Measurements from ENCODE around the gene CLTCL1.
"Not testable (repeated sequence)": the region's sequence is repeated elsewhere in the genome, so short reads cannot be mapped to it uniquely, and the experiment has no call there.

DNA sequence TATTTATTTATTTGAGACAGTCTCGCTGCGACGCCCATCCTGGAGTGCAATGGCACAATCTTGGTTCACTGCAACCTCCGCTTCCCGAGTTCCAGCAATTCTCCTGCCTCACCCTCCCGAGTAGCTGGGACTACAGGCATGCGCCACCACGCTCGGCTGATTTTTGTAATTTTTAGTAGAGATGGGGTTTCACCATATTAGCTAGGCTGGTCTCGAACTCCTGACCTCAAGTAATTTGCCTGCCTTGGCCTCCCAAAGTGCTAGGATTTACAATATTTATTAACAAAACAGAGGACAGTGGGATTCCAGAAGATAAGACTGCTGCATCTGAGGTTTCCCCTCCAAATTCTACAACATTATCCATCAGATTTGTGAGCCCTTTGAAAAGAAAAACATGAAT is 12.4 kb downstream of the CLTCL1 start:
- TF ChIP-seq POLR2A, CTCF (IDR thresholded peaks at IDR 0.05): not testable (repeated sequence)

Measured in ovary (tissue), 3 donors.